Measurements from ENCODE around the gene EEF2K.

DNA sequence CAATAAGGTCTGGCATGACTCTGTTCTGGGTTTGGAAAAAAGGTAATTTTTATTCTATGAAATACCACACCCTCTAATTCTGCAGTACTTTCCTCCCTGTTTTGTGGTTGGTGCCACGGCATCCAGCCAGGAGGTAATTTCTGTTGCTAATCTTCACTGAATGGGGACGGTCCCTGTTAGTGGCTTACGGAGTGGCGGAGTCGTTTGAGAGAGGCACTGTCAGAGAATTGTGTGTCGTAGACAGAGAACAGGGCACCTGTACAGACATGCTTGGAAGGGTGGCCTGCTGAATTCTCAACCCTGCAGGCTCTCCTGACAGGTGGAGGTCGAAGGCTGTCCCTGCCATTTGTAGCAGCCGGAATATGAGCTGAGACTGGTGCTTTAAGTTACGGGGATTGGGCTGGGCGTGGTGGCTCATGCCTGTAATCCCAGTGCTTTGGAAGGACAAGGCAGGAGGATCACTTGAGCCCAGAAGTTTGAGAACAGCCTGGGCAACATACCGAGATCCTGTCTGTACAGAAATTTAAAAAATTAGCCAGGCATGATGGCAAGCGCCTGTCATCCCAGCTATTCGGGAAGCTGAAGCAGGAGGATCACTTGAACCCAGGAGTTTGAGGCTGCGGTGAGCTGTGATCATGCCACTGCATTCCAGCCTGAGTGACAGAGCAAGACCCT, 33.2 kb downstream of the EEF2K start:
- TF ChIP-seq ZFP3 (CRISPR knock-in tag; IDR thresholded peaks at IDR 0.05) (no peak), PPARA (CRISPR knock-in tag; IDR thresholded peaks at IDR 0.05; ENCODE audit: borderline replicate concordance) (no peak), TCF4 (CRISPR knock-in tag; IDR thresholded peaks at IDR 0.05; ENCODE audit: borderline replicate concordance) (no peak), CSDC2 (CRISPR knock-in tag; IDR thresholded peaks at IDR 0.05) (no peak), BACH2 (CRISPR knock-in tag; IDR thresholded peaks at IDR 0.05; ENCODE audit: borderline replicate concordance) (no peak), ZNF70 (CRISPR knock-in tag; IDR thresholded peaks at IDR 0.05) (no peak), TOX (CRISPR knock-in tag; IDR thresholded peaks at IDR 0.05; ENCODE audit: borderline replicate concordance) (no peak), ZFP30 (CRISPR knock-in tag; IDR thresholded peaks at IDR 0.05) (no peak)
- TF ChIP-seq, protein P1, sequence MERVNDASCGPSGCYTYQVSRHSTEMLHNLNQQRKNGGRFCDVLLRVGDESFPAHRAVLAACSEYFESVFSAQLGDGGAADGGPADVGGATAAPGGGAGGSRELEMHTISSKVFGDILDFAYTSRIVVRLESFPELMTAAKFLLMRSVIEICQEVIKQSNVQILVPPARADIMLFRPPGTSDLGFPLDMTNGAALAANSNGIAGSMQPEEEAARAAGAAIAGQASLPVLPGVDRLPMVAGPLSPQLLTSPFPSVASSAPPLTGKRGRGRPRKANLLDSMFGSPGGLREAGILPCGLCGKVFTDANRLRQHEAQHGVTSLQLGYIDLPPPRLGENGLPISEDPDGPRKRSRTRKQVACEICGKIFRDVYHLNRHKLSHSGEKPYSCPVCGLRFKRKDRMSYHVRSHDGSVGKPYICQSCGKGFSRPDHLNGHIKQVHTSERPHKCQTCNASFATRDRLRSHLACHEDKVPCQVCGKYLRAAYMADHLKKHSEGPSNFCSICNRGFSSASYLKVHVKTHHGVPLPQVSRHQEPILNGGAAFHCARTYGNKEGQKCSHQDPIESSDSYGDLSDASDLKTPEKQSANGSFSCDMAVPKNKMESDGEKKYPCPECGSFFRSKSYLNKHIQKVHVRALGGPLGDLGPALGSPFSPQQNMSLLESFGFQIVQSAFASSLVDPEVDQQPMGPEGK (CRISPR knock-in tag; IDR thresholded peaks at IDR 0.05; ENCODE audit: borderline replicate concordance) = no peak
- TF ChIP-seq, protein P2, sequence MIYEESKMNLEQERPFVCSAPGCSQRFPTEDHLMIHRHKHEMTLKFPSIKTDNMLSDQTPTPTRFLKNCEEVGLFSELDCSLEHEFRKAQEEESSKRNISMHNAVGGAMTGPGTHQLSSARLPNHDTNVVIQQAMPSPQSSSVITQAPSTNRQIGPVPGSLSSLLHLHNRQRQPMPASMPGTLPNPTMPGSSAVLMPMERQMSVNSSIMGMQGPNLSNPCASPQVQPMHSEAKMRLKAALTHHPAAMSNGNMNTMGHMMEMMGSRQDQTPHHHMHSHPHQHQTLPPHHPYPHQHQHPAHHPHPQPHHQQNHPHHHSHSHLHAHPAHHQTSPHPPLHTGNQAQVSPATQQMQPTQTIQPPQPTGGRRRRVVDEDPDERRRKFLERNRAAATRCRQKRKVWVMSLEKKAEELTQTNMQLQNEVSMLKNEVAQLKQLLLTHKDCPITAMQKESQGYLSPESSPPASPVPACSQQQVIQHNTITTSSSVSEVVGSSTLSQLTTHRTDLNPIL (CRISPR knock-in tag; IDR thresholded peaks at IDR 0.05; ENCODE audit: low read depth) = no peak

Measured in SK-N-SH treated with all-trans-retinoic acid at 6 μM for 48 hours (cell line).